ENCODE measurements around the gene BLM. TPM values are rescaled to one million over a fixed set of nuclear protein-coding genes. Genes with fewer than 3 reads are reported as not detected.
"Not testable (repeated sequence)": the region's sequence is repeated elsewhere in the genome, so short reads cannot be mapped to it uniquely, and the experiment has no call there.

BLM gene
- total RNA-seq, 1 donor from 2014 or later, result 64.3 TPM

- Mint-ChIP-seq H3K4me3 (no peak overlapping the region), H3K4me1 (ENCODE audit: low read depth) (peaks cover 71% of the 10 kb centered on the region), H3K36me3 (ENCODE audit: low read depth) (peaks cover 1% of the 10 kb centered on the region), H3K9me3 (no peaks in the 10 kb centered on the region), H3K27me3 (ENCODE audit: insufficient read depth) (no peaks in the 10 kb centered on the region), H3K27ac (no peak overlapping the region)
- DNase-seq (ENCODE audit: low spot score), result no peak
- intact Hi-C loops (cut with micrococcal nuclease), result no loop called here
Observed at GRCh38 chr15:90683371-90683770, 33.8 kb upstream of the BLM start.

DNA sequence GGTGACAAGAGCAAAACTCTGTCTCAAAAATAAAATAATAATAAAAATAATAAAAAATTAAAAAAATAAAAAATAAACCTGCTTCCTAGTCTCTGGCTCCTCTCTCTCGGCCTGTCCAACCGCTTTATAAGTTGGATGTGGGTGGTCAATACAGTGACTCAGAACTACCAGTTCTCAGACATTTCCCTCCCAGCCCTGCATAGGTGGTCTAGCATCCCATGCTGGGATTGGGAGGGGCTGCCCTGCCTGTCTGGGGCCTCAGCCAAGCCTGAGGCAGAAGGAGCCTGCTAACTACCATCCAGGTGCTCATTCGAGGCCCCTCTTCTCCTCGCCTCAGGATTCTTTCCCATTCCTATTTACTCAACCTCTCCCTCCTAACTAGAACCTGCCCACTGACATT lies 33.3 kb upstream of the BLM start:
- Mint-ChIP-seq H3K27ac (no peak overlapping the region), H3K9me3 (no peaks in the 10 kb centered on the region), H3K4me3 (no peak overlapping the region), H3K4me1 (ENCODE audit: low read depth) (peaks cover 70% of the 10 kb centered on the region), H3K27me3 (ENCODE audit: insufficient read depth) (no peaks in the 10 kb centered on the region), H3K36me3 (ENCODE audit: low read depth) (peaks cover 1% of the 10 kb centered on the region)
- DNase-seq (ENCODE audit: low spot score), result no peak
- intact Hi-C loops (cut with micrococcal nuclease), result no loop called here

- H3K4me1 Mint-ChIP-seq (ENCODE audit: low read depth), result peaks cover 65% of the 10 kb centered on the region
Observed at GRCh38 chr15:90684281-90684680, 32.9 kb upstream of the BLM start.

DNA sequence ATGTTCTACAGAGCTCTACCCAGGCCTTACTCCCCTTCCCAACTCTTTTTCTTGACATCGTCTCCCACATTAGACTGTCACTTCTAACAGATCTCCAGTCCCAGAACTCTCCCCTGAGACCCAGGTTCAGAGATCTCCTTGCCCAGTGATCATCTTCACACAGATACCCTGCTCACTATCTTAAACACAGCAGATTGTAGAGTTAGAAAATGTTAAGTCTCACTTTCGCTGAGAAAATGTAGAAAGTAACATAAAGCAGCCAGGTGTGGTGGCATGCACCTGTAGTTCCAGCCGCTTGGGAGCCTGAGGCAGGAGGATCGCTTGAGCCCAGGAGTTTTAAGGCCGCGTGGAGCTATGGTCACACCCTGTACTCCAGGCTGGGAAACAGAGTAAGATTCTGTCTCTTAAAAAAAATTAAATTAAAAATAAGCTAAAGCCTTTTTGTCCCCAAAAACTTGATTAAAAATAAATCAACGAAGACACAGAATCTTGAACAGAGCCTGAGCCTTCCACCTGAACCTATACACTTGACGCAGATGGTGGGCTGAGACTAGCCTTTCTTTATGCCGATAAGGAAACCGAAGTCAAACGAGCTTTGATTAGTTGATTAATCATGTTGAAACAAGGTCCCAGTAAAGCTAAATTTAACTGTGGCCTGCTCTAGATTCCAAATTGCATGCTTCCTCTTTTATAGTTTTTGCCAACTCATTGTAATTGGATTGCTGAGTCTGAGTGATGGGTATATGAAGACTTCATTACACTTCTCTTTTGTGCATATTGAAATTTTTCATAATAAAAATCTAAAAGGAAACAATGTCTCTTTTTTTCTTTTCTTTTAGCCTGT lies 31.3 kb upstream of the BLM start:
- no peak for DNase-seq (ENCODE audit: low spot score)
- peaks cover 1% of the 10 kb centered on the region for H3K36me3 Mint-ChIP-seq (ENCODE audit: low read depth)
- peak overlapping the region; percentile 9 for H3K4me3 Mint-ChIP-seq
- no peaks in the 10 kb centered on the region for H3K27me3 Mint-ChIP-seq (ENCODE audit: insufficient read depth)
- intact Hi-C loops (cut with micrococcal nuclease), result loop anchor here (1.0 to 5.0 kb wide), 3 partner anchors 8 to 274 kb away; no protein-coding TSS in a partner anchor
- peaks cover 51% of the 10 kb centered on the region for H3K4me1 Mint-ChIP-seq (ENCODE audit: low read depth)
- H3K27ac Mint-ChIP-seq, result peak overlapping the region; percentile 99
- no peaks in the 10 kb centered on the region for H3K9me3 Mint-ChIP-seq

More at GRCh38 chr15:90684281-90684680, 32.9 kb upstream of the BLM start:
- intact Hi-C loops (cut with micrococcal nuclease), result no loop called here
- no peaks in the 10 kb centered on the region for H3K27me3 Mint-ChIP-seq (ENCODE audit: insufficient read depth)
- H3K36me3 Mint-ChIP-seq (ENCODE audit: low read depth), result peaks cover 1% of the 10 kb centered on the region
- H3K4me3 Mint-ChIP-seq, result no peak overlapping the region
- no peak for DNase-seq (ENCODE audit: low spot score)
- H3K9me3 Mint-ChIP-seq, result no peaks in the 10 kb centered on the region
- no peak overlapping the region for H3K27ac Mint-ChIP-seq

GRCh38 chr15:90686435-90687218 lies 30.5 kb upstream of the BLM start:
- Mint-ChIP-seq H3K4me3 (peak overlapping the region; percentile 9), H3K36me3 (ENCODE audit: low read depth) (peaks cover 1% of the 10 kb centered on the region), H3K4me1 (ENCODE audit: low read depth) (peaks cover 50% of the 10 kb centered on the region), H3K27me3 (ENCODE audit: insufficient read depth) (no peaks in the 10 kb centered on the region), H3K9me3 (no peaks in the 10 kb centered on the region), H3K27ac (peak overlapping the region; percentile 99)
- peak; percentile 48 for DNase-seq (ENCODE audit: low spot score)
- intact Hi-C loops (cut with micrococcal nuclease), result loop anchor here (1.0 to 5.0 kb wide), 3 partner anchors 8 to 274 kb away; no protein-coding TSS in a partner anchor

GRCh38 chr15:90689326-90689961 lies 27.7 kb upstream of the BLM start:
- H3K4me1 Mint-ChIP-seq (ENCODE audit: low read depth), result peaks cover 59% of the 10 kb centered on the region
- not testable (repeated sequence) for H3K9me3 Mint-ChIP-seq; DNase-seq (ENCODE audit: low spot score); H3K4me3 Mint-ChIP-seq; H3K27ac Mint-ChIP-seq; H3K27me3 Mint-ChIP-seq (ENCODE audit: insufficient read depth); H3K36me3 Mint-ChIP-seq (ENCODE audit: low read depth)
- intact Hi-C loops (cut with micrococcal nuclease), result loop anchor here (5.0 kb wide), 1 partner anchor 277 kb away; no protein-coding TSS in a partner anchor

DNA sequence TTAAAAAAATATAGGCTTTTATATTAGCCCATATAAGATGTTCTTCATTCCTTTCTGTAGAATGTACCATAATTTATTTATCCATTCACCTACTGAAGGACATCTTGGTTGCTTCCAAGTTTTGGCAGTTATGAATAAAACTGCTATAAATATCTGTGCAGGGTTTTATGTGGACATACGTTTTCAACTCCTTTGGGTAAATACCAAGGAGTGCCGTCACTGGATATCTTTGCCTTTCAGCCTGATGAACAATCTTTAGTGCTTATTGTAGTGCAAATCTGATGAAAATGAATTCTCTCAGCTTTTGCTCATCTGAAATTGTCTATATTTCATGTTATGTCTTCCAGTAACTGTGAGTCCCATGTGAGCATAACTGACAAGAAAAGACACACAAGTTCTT lies 26.6 kb upstream of the BLM start:
- intact Hi-C loops (cut with micrococcal nuclease), result no loop called here
- Mint-ChIP-seq H3K36me3 (ENCODE audit: low read depth) (no peaks in the 10 kb centered on the region), H3K27ac (no peak overlapping the region), H3K4me1 (ENCODE audit: low read depth) (peaks cover 56% of the 10 kb centered on the region), H3K9me3 (no peaks in the 10 kb centered on the region), H3K27me3 (ENCODE audit: insufficient read depth) (no peaks in the 10 kb centered on the region), H3K4me3 (no peak overlapping the region)
- DNase-seq (ENCODE audit: low spot score), result no peak

GRCh38 chr15:90691369-90691768 lies 25.8 kb upstream of the BLM start:
- no peaks in the 10 kb centered on the region for H3K9me3 Mint-ChIP-seq
- no peaks in the 10 kb centered on the region for H3K36me3 Mint-ChIP-seq (ENCODE audit: low read depth)
- no peak overlapping the region for H3K4me3 Mint-ChIP-seq
- H3K27me3 Mint-ChIP-seq (ENCODE audit: insufficient read depth), result no peaks in the 10 kb centered on the region
- H3K4me1 Mint-ChIP-seq (ENCODE audit: low read depth), result peaks cover 52% of the 10 kb centered on the region
- intact Hi-C loops (cut with micrococcal nuclease), result no loop called here
- no peak for DNase-seq (ENCODE audit: low spot score)
- no peak overlapping the region for H3K27ac Mint-ChIP-seq

GRCh38 chr15:90691982-90692773 lies 25.0 kb upstream of the BLM start:
- no peak for DNase-seq (ENCODE audit: low spot score)
- intact Hi-C loops (cut with micrococcal nuclease), result loop anchor here (2.0 kb wide), 1 partner anchor 13 kb away; no protein-coding TSS in a partner anchor
- H3K9me3 Mint-ChIP-seq, result no peaks in the 10 kb centered on the region
- H3K27ac Mint-ChIP-seq, result no peak overlapping the region
- H3K27me3 Mint-ChIP-seq (ENCODE audit: insufficient read depth), result no peaks in the 10 kb centered on the region
- H3K4me1 Mint-ChIP-seq (ENCODE audit: low read depth), result peaks cover 52% of the 10 kb centered on the region
- no peaks in the 10 kb centered on the region for H3K36me3 Mint-ChIP-seq (ENCODE audit: low read depth)
- H3K4me3 Mint-ChIP-seq, result no peak overlapping the region

DNA sequence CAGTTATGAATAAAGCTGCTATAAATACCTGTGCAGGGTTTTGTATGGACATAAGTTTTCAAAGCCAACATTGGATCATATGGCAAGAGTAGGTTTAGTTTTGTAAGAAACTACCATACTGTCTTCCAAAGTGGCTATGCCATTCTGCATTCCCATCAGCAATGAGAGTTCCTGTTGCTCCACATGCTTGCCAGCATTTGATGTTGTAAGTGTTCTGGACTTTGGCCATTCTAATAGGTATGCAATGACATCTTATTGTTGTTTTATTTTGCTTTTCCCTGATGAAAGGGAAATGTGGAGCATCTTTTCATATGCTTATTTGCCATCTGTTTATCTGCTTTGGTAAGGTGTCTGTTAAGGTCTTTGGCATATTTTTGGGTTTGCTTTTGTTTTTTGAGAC lies 22.2 kb upstream of the BLM start:
- intact Hi-C loops (cut with micrococcal nuclease), result loop anchor here (5.0 kb wide), 1 partner anchor 192 kb away; no protein-coding TSS in a partner anchor
- H3K27ac Mint-ChIP-seq, result no peak overlapping the region

DNA sequence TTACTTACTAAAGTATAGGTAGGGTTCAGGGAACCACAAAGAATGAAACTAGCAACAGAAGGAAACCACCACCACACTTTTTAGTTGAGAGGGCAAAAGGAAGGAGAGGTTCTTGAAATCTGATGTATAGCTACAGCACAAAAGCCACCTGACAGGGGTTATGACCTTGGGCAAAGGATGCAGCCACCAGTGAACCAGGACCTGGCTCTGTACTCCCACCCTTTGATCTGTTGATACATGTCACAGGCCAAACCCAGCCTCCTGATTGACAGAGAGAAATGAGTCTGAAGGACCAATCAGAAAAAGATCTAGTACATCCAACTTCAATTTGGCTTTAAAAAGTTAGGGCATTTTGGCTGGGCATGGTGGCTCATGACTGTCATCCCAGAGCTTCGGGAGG lies 20.0 kb upstream of the BLM start:
- Mint-ChIP-seq H3K4me3 (no peak overlapping the region), H3K27me3 (ENCODE audit: insufficient read depth) (no peaks in the 10 kb centered on the region), H3K9me3 (peaks cover 4% of the 10 kb centered on the region), H3K4me1 (ENCODE audit: low read depth) (peaks cover 42% of the 10 kb centered on the region), H3K27ac (peak overlapping the region; percentile 85), H3K36me3 (ENCODE audit: low read depth) (peaks cover 7% of the 10 kb centered on the region)
- intact Hi-C loops (cut with micrococcal nuclease), result loop anchor here (5.0 kb wide), 1 partner anchor 190 kb away; no protein-coding TSS in a partner anchor
- DNase-seq (ENCODE audit: low spot score), result peak; percentile 40

More for the DNA sequence above, 22.2 kb upstream of the BLM start:
- Mint-ChIP-seq H3K36me3 (ENCODE audit: low read depth) (peaks cover 3% of the 10 kb centered on the region), H3K27me3 (ENCODE audit: insufficient read depth) (no peaks in the 10 kb centered on the region), H3K4me3 (no peak overlapping the region), H3K4me1 (ENCODE audit: low read depth) (peaks cover 51% of the 10 kb centered on the region), H3K9me3 (no peaks in the 10 kb centered on the region)
- no peak for DNase-seq (ENCODE audit: low spot score)

- no peaks in the 10 kb centered on the region for H3K27me3 Mint-ChIP-seq (ENCODE audit: insufficient read depth)
- H3K4me3 Mint-ChIP-seq, result no peak overlapping the region
- peaks cover 18% of the 10 kb centered on the region for H3K9me3 Mint-ChIP-seq
- H3K27ac Mint-ChIP-seq, result no peak overlapping the region
- H3K36me3 Mint-ChIP-seq (ENCODE audit: low read depth), result peaks cover 13% of the 10 kb centered on the region
- intact Hi-C loops (cut with micrococcal nuclease), result loop anchor here (5.0 kb wide), 1 partner anchor 189 kb away; no protein-coding TSS in a partner anchor
- peaks cover 36% of the 10 kb centered on the region for H3K4me1 Mint-ChIP-seq (ENCODE audit: low read depth)
- DNase-seq (ENCODE audit: low spot score), result no peak
Observed at GRCh38 chr15:90698629-90699028, 18.5 kb upstream of the BLM start.

Measured in activated T-helper 1 cell treated with anti-CD3 and anti-CD28 coated beads, Interleukin-12 subunit alpha, Interleukin-12 subunit beta, Interleukin-2, Interleukin-4 antibody, amounts not matched to agents 30 ng/mL and 10 ng/mL and 1 ng/mL, durations not matched to agents 14 hours and 24 hours and 36 hours (primary cell).